Astrocyte of the cerebellum (primary cell): ENCODE data around the gene ELSPBP1.

Experiments used
- DNase-seq: peaks from one replicate; pipeline ENCODE4 v3.0.0-alpha.2; 2011; ENCODE audit warnings: low read depth
- H3K4me3 ChIP-seq: 2 replicates; pipeline ENCODE4 v1.5.1; 2011; ENCODE audit warnings: mild to moderate bottlenecking, low read depth, low read length, moderate library complexity
- CTCF ChIP-seq: IDR thresholded peaks from 2 replicates; pipeline ENCODE4 v1.5.1; 2012; ENCODE audit warnings: low read length, low read depth, moderate library complexity, mild to moderate bottlenecking; ENCODE audit errors: missing control alignments
- in situ Hi-C: cut with HindIII; loops from 2 replicates; pipeline ENCODE4 v1.10.0; 2017; ENCODE audit warnings: low sequenced_read_pairs

Gene ELSPBP1

GRCh38 chr19:47998800-47999199, 4.4 kb downstream of the ELSPBP1 start:
- DNase-seq, result no peak
- H3K4me3 ChIP-seq, result no peak overlapping the region
- in situ Hi-C loops, result no loop called here
- TF ChIP-seq CTCF, result no peak

- H3K4me3 ChIP-seq, result no peak overlapping the region
- no peak for TF ChIP-seq CTCF
- DNase-seq, result no peak
- in situ Hi-C loops, result no loop called here
These were observed 6.4 kb downstream of the ELSPBP1 start for GRCh38 chr19:48000846-48001245.

GRCh38 chr19:48004236-48004635, 9.8 kb downstream of the ELSPBP1 start:
- in situ Hi-C loops, result no loop called here

GRCh38 chr19:48006762-48007161, 12.3 kb downstream of the ELSPBP1 start:
- in situ Hi-C loops, result no loop called here
- no peak for TF ChIP-seq CTCF
- no peak overlapping the region for H3K4me3 ChIP-seq
- no peak for DNase-seq

More at GRCh38 chr19:48004236-48004635, 9.8 kb downstream of the ELSPBP1 start:
- TF ChIP-seq CTCF, result no peak
- DNase-seq, result no peak
- H3K4me3 ChIP-seq, result no peak overlapping the region

- DNase-seq, result no peak
- H3K4me3 ChIP-seq, result no peak overlapping the region
- TF ChIP-seq CTCF, result no peak
- in situ Hi-C loops, result no loop called here
These were observed 16.7 kb downstream of the ELSPBP1 start for GRCh38 chr19:48010932-48011758.

GRCh38 chr19:48020686-48021085, 26.3 kb downstream of the ELSPBP1 start:
- no peak overlapping the region for H3K4me3 ChIP-seq
- no peak for DNase-seq
- in situ Hi-C loops, result no loop called here
- TF ChIP-seq CTCF, result no peak
